Caco-2 (cell line): ENCODE results near the gene MDN1. TPM values are rescaled to one million over a fixed set of nuclear protein-coding genes. Genes with fewer than 3 reads are reported as not detected.

ENCODE experiments used
- BruUV-seq: library from RNA; stranded (reverse); fragments of 400-500 nt; replicated peaks from 2 replicates; lab custom pipeline; 2021; lab: Mats Ljungman, UMichigan
- CTCF ChIA-PET: fragments of 300-600 bp; sonication (Branson Sonifier 250); formaldehyde crosslinking; loops from one replicate; lab custom pipeline; 2022; ENCODE audit warnings: antibody characterized with exemption; lab: Charles Lee
- POLR2A ChIA-PET: fragments of 300-600 bp; sonication (Branson Sonifier 250); formaldehyde crosslinking; loops from one replicate; lab custom pipeline; 2022; ENCODE audit warnings: antibody characterized with exemption; lab: Charles Lee
- DNase-seq, 2 experiments: peaks; one replicate each; pipeline versions ENCODE4 v3.0.0 to v3.0.0-alpha.2; 2020 to 2022
- H3K27me3 ChIP-seq: replicated peaks from 2 replicates; pipeline ENCODE4 v1.6.0; 2011; ENCODE audit warnings: low read length; ENCODE audit not compliant: control insufficient read depth, insufficient read depth
- H3K36me3 ChIP-seq: 2 replicates; pipeline ENCODE4 v1.5.1; 2011; ENCODE audit warnings: low read length; ENCODE audit not compliant: control insufficient read depth, insufficient read depth
- H3K4me1 ChIP-seq: fragments of 250-450 bp; sonication (Bioruptor Pico); 2 replicates; pipeline ENCODE4 v1.5.1; 2020; ENCODE audit warnings: mild to moderate bottlenecking
- H3K4me3 ChIP-seq: 2 replicates; pipeline ENCODE4 v1.5.1; 2011; ENCODE audit warnings: low read depth, mild to moderate bottlenecking, control low read depth, low read length
- H3K9me3 ChIP-seq: fragments of 250-450 bp; sonication (Bioruptor Pico); 2 replicates; pipeline ENCODE4 v1.5.1; 2020; ENCODE audit warnings: mild to moderate bottlenecking, moderate library complexity
- H3K27ac Mint-ChIP-seq: one replicate; pipeline ENCODE4 v1.8.0; 2022; ENCODE audit warnings: mixed read lengths; ENCODE audit not compliant: unreplicated experiment
- H3K27me3 Mint-ChIP-seq: one replicate; pipeline ENCODE4 v1.8.0; 2022; ENCODE audit warnings: mixed read lengths; ENCODE audit not compliant: insufficient read depth, unreplicated experiment
- H3K36me3 Mint-ChIP-seq: one replicate; pipeline ENCODE4 v1.8.0; 2022; ENCODE audit warnings: mild to moderate bottlenecking, mixed read lengths; ENCODE audit not compliant: insufficient read depth, unreplicated experiment
- H3K4me1 Mint-ChIP-seq: one replicate; pipeline ENCODE4 v1.8.0; 2022; ENCODE audit warnings: low read depth, mixed read lengths; ENCODE audit not compliant: unreplicated experiment
- H3K4me3 Mint-ChIP-seq: one replicate; pipeline ENCODE4 v1.8.0; 2022; ENCODE audit warnings: mild to moderate bottlenecking, moderate library complexity, mixed read lengths; ENCODE audit not compliant: unreplicated experiment
- H3K9me3 Mint-ChIP-seq: one replicate; pipeline ENCODE4 v1.8.0; 2022; ENCODE audit warnings: mixed read lengths; ENCODE audit not compliant: unreplicated experiment
- CTCF ChIP-seq, 2 experiments: fragments of 200-600 bp in 1 of 2; IDR thresholded peaks; 1 replicate in 1 of 2; 2 replicates in 1 of 2; pipeline versions ENCODE4 v1.5.1 to v1.8.0; 2011 to 2022; ENCODE audit warnings: antibody characterized with exemption in 1 of 2, control low read depth in 1 of 2, inconsistent platforms in 1 of 2, low read depth in 1 of 2, low read length in 1 of 2, mild to moderate bottlenecking in 1 of 2, moderate library complexity in 1 of 2; ENCODE audit not compliant: insufficient read depth in 1 of 2, severe bottlenecking in 1 of 2, unreplicated experiment in 1 of 2
- intact Hi-C: fragments of 100-400 bp; cut with micrococcal nuclease; formaldehyde crosslinking; loops from one replicate; pipeline ENCODE4 v1.10.0; 2022; ENCODE audit not compliant: unreplicated experiment
- total RNA-seq: library from RNA; stranded (reverse); gene quantifications from 2 replicates; pipeline ENCODE4 v1.2.3, GENCODE V29; 2022

MDN1 gene
- total RNA-seq, 1 experiment from 2014 or later: 49.0 TPM

- peaks cover 75% of the 10 kb centered on the region for H3K36me3 Mint-ChIP-seq
Observed at GRCh38 chr6:89745096-89745495, 74.5 kb downstream of the MDN1 start.

GRCh38 chr6:89736893-89737292 lies 82.7 kb downstream of the MDN1 start:
- intact Hi-C loops: no loop called here
- Histone ChIP-seq H3K36me3 (peaks cover 2% of the 10 kb centered on the region), H3K4me1 (no peaks in the 10 kb centered on the region), H3K9me3 (no peaks in the 10 kb centered on the region), H3K4me3 (no peak overlapping the region), H3K27me3 (no peaks in the 10 kb centered on the region)
- no peak for DNase-seq
- Mint-ChIP-seq H3K4me3 (no peak overlapping the region), H3K27me3 (no peaks in the 10 kb centered on the region), H3K4me1 (no peaks in the 10 kb centered on the region), H3K27ac (no peak overlapping the region), H3K9me3 (no peaks in the 10 kb centered on the region), H3K36me3 (peaks cover 67% of the 10 kb centered on the region)
- CTCF ChIA-PET: no interaction called here
- TF ChIP-seq CTCF (IDR thresholded peaks at IDR 0.05; ENCODE audit: insufficient read depth in 1 of 2, low read depth in 1 of 2, low read length in 1 of 2, severe bottlenecking in 1 of 2, unreplicated experiment in 1 of 2): no peak
- no TSS peak for BruUV-seq
- POLR2A ChIA-PET: no interaction called here

More at GRCh38 chr6:89745096-89745495, 74.5 kb downstream of the MDN1 start:
- intact Hi-C loops: no loop called here
- Mint-ChIP-seq H3K4me3 (no peak overlapping the region), H3K4me1 (no peaks in the 10 kb centered on the region), H3K27ac (no peak overlapping the region), H3K27me3 (no peaks in the 10 kb centered on the region), H3K9me3 (no peaks in the 10 kb centered on the region)
- TF ChIP-seq CTCF (IDR thresholded peaks at IDR 0.05; ENCODE audit: insufficient read depth in 1 of 2, low read depth in 1 of 2, low read length in 1 of 2, severe bottlenecking in 1 of 2, unreplicated experiment in 1 of 2): no peak
- no TSS peak for BruUV-seq
- Histone ChIP-seq H3K27me3 (no peaks in the 10 kb centered on the region), H3K4me3 (no peak overlapping the region), H3K36me3 (no peaks in the 10 kb centered on the region; the same call in none of the 2 replicates), H3K4me1 (no peaks in the 10 kb centered on the region), H3K9me3 (no peaks in the 10 kb centered on the region)
- no peak for DNase-seq
- ChIA-PET CTCF (no interaction called here), POLR2A (no interaction called here)

- H3K4me3 Mint-ChIP-seq: no peak overlapping the region
- no peaks in the 10 kb centered on the region for H3K27me3 Mint-ChIP-seq
- H3K4me1 Mint-ChIP-seq: peaks cover 8% of the 10 kb centered on the region
- CTCF ChIA-PET: no interaction called here
- BruUV-seq: no TSS peak
- Histone ChIP-seq H3K4me1 (no peaks in the 10 kb centered on the region), H3K36me3 (peaks cover 2% of the 10 kb centered on the region), H3K9me3 (no peaks in the 10 kb centered on the region), H3K27me3 (no peaks in the 10 kb centered on the region), H3K4me3 (no peak overlapping the region)
- POLR2A ChIA-PET: no interaction called here
- H3K27ac Mint-ChIP-seq: no peak overlapping the region
- no peak for TF ChIP-seq CTCF (IDR thresholded peaks at IDR 0.05; ENCODE audit: insufficient read depth in 1 of 2, low read depth in 1 of 2, low read length in 1 of 2, severe bottlenecking in 1 of 2, unreplicated experiment in 1 of 2)
- intact Hi-C loops: no loop called here
- no peak for DNase-seq
- peaks cover 77% of the 10 kb centered on the region for H3K36me3 Mint-ChIP-seq
- H3K9me3 Mint-ChIP-seq: no peaks in the 10 kb centered on the region
Observed at GRCh38 chr6:89734526-89734925, 85.1 kb downstream of the MDN1 start.
